Breast epithelium (tissue), 3 donors: ENCODE measurements around the gene HEXD.

Experiments
- POLR2A ChIP-seq: fragments of 450-650 bp; IDR thresholded peaks from one replicate; pipeline ENCODE4 v1.6.1; 2016; ENCODE audit warnings: antibody characterized with exemption, mild to moderate bottlenecking, moderate library complexity
- POLR2AphosphoS5 ChIP-seq, 3 donors: sonication (generic); formaldehyde crosslinking; IDR thresholded peaks; one replicate each; pipeline ENCODE4 v1.6.1; 2017; ENCODE audit warnings: antibody characterized with exemption in 3 of 3
- TF ChIP-seq, protein P1 (sequence below), 3 donors: fragments of 450-650 bp; IDR thresholded peaks; one replicate each; pipeline ENCODE4 v1.5.1; 2016 to 2017; ENCODE audit warnings: antibody characterized with exemption in 3 of 3, mild to moderate bottlenecking in 3 of 3, moderate library complexity in 3 of 3

DNA sequence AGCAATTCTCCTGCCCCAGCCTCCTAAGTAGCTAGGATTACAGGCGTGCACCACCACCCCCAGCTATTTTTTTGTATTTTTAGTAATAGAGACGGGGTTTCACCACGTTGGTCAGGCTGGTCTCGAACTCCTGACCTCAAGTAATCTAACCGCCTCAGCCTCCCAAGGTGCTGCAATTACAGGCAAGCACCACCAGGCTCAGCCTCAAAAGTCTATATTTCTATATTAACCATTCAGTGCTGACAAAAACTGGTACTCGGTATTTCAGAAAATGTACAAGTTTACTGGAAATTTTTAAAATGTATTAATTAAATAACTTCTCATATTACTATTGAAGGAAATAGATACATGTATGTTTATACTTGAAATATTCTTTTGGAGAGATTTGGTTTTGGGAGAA lies 1.4 kb upstream of the HEXD start:
- TF ChIP-seq, protein P1, sequence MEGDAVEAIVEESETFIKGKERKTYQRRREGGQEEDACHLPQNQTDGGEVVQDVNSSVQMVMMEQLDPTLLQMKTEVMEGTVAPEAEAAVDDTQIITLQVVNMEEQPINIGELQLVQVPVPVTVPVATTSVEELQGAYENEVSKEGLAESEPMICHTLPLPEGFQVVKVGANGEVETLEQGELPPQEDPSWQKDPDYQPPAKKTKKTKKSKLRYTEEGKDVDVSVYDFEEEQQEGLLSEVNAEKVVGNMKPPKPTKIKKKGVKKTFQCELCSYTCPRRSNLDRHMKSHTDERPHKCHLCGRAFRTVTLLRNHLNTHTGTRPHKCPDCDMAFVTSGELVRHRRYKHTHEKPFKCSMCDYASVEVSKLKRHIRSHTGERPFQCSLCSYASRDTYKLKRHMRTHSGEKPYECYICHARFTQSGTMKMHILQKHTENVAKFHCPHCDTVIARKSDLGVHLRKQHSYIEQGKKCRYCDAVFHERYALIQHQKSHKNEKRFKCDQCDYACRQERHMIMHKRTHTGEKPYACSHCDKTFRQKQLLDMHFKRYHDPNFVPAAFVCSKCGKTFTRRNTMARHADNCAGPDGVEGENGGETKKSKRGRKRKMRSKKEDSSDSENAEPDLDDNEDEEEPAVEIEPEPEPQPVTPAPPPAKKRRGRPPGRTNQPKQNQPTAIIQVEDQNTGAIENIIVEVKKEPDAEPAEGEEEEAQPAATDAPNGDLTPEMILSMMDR (IDR thresholded peaks at IDR 0.05), result peak in 1 of 3 donors; percentile 8
- TF ChIP-seq POLR2A, result no peak
- no peak for TF ChIP-seq POLR2AphosphoS5 (IDR thresholded peaks at IDR 0.05)
